Esophagus squamous epithelium (tissue), 5 donors: ENCODE measurements around the gene ISOC1. TPM values are rescaled to one million over a fixed set of nuclear protein-coding genes. Genes with fewer than 3 reads are reported as not detected.

Experiments
- DNase-seq: peaks from one replicate; lab custom pipeline; 2025; lab: John Stamatoyannopoulos, UW
- H3K27ac ChIP-seq, 4 donors: fragments of 200-600 bp; sonication (generic); one replicate each; pipeline ENCODE4 v1.5.1; 2016 to 2019; ENCODE audit warnings: mild to moderate bottlenecking in 1 of 4
- H3K27me3 ChIP-seq, 4 donors: fragments of 200-600 bp; sonication (generic); 1 replicate in 3 of 4; 2 replicates in 1 of 4; pipeline versions ENCODE4 v1.5.1 to v1.6.0; 2017 to 2021; ENCODE audit warnings: antibody characterized with exemption in 1 of 4
- H3K36me3 ChIP-seq, 3 donors: fragments of 200-600 bp; sonication (generic); one replicate each; pipeline ENCODE4 v1.5.1; 2016 to 2019
- H3K4me1 ChIP-seq, 3 donors: fragments of 200-600 bp; sonication (generic); one replicate each; pipeline ENCODE4 v1.5.1; 2017 to 2019
- H3K4me3 ChIP-seq, 4 donors: fragments of 200-600 bp; sonication (generic); 1 replicate in 3 of 4; 2 replicates in 1 of 4; pipeline ENCODE4 v1.5.1; 2016 to 2019; ENCODE audit warnings: mild to moderate bottlenecking in 2 of 4, moderate library complexity in 1 of 4
- H3K9me3 ChIP-seq, 3 donors: fragments of 200-600 bp; sonication (generic); one replicate each; pipeline ENCODE4 v1.5.1; 2016 to 2019
- CTCF ChIP-seq, 6 experiments: fragments of 450-650 bp in 4 of 6; fragments of 200-600 bp in 2 of 6; sonication (generic) in 2 of 6; IDR thresholded peaks; one replicate each; pipeline ENCODE4 v1.5.1; 2016 to 2019; ENCODE audit warnings: antibody characterized with exemption in 6 of 6, mild to moderate bottlenecking in 4 of 6, moderate library complexity in 4 of 6
- POLR2A ChIP-seq, 4 donors: fragments of 450-650 bp; IDR thresholded peaks; one replicate each; pipeline ENCODE4 v1.6.1; 2017; ENCODE audit warnings: antibody characterized with exemption in 4 of 4, mild to moderate bottlenecking in 4 of 4, moderate library complexity in 3 of 4
- WGBS, 2 donors: methylation state at CpG; one replicate each; pipeline ENCODE4 v1.1.5; 2018; 5-methylcytosine and 5-hydroxymethylcytosine counted together
- intact Hi-C: fragments of 100-400 bp; cut with DNase I; formaldehyde crosslinking; loops from one replicate; pipeline ENCODE4 v1.15.0; 2022
- total RNA-seq, 4 donors: library from RNA; depleted of rRNA; stranded (reverse); fragments of >200 nt; gene quantifications; one replicate each; pipeline ENCODE4 v1.1.0, GENCODE V29; 2016
- donor health status: DM: yes; HTN: yes; CAD: no.

ISOC1 gene
- total RNA-seq, 4 donors from 2014 or later: 16.7 to 43.7 (median 36.7) TPM

GRCh38 chr5:129078247-129078646 is 16.3 kb upstream of the ISOC1 start:
- intact Hi-C loops: no loop called here
- Histone ChIP-seq H3K4me3 (no peak overlapping the region), H3K9me3 (no peaks in the 10 kb centered on the region), H3K4me1 (no peaks in the 10 kb centered on the region), H3K27ac (no peak overlapping the region), H3K27me3 (no peaks in the 10 kb centered on the region), H3K36me3 (no peaks in the 10 kb centered on the region)
- DNase-seq: no peak
- 50 to 68% methylated on average over 1 of the region's 1 CpG for whole genome bisulfite sequencing, 2 donors
- TF ChIP-seq CTCF (IDR thresholded peaks at IDR 0.05) (no peak), POLR2A (IDR thresholded peaks at IDR 0.05) (no peak)

- no peak for TF ChIP-seq POLR2A (IDR thresholded peaks at IDR 0.05)
- TF ChIP-seq CTCF (IDR thresholded peaks at IDR 0.05): no peak
- 73 to 82% methylated on average over 3 of the region's 3 CpGs for WGBS, 2 donors
- DNase-seq: no peak
- Histone ChIP-seq H3K36me3 (no peaks in the 10 kb centered on the region), H3K4me1 (no peaks in the 10 kb centered on the region), H3K27ac (no peak overlapping the region), H3K4me3 (no peak overlapping the region), H3K27me3 (no peaks in the 10 kb centered on the region), H3K9me3 (no peaks in the 10 kb centered on the region)
- intact Hi-C loops: no loop called here
These were observed 15.9 kb upstream of the ISOC1 start for GRCh38 chr5:129078660-129079059.

- no peaks in the 10 kb centered on the region for H3K27me3 ChIP-seq
- H3K27ac ChIP-seq: no peak overlapping the region
- intact Hi-C loops: no loop called here
- no peaks in the 10 kb centered on the region for H3K36me3 ChIP-seq
- no peak for DNase-seq
- no peak overlapping the region for H3K4me3 ChIP-seq
- TF ChIP-seq POLR2A (IDR thresholded peaks at IDR 0.05) (no peak), CTCF (IDR thresholded peaks at IDR 0.05) (no peak)
- no peaks in the 10 kb centered on the region for H3K4me1 ChIP-seq
- H3K9me3 ChIP-seq: no peaks in the 10 kb centered on the region
These were observed 15.1 kb upstream of the ISOC1 start for GRCh38 chr5:129079496-129079895.

- TF ChIP-seq POLR2A (IDR thresholded peaks at IDR 0.05) (no peak), CTCF (IDR thresholded peaks at IDR 0.05) (no peak)
- H3K4me3 ChIP-seq: no peak overlapping the region
- no peaks in the 10 kb centered on the region for H3K27me3 ChIP-seq
- no peaks in the 10 kb centered on the region for H3K4me1 ChIP-seq
- DNase-seq: no peak
- intact Hi-C loops: no loop called here
- H3K27ac ChIP-seq: no peak overlapping the region
- WGBS, 2 donors: 89 to 90% methylated on average over 7 of the region's 7 CpGs
- no peaks in the 10 kb centered on the region for H3K9me3 ChIP-seq
- H3K36me3 ChIP-seq: no peaks in the 10 kb centered on the region
These were observed 13.8 kb upstream of the ISOC1 start for GRCh38 chr5:129080766-129081165.

- H3K4me3 ChIP-seq: no peak overlapping the region
- no peak for DNase-seq
- H3K9me3 ChIP-seq: no peaks in the 10 kb centered on the region
- TF ChIP-seq POLR2A (IDR thresholded peaks at IDR 0.05): no peak
- TF ChIP-seq CTCF (IDR thresholded peaks at IDR 0.05): no peak
- H3K36me3 ChIP-seq: no peaks in the 10 kb centered on the region
- no peaks in the 10 kb centered on the region for H3K27me3 ChIP-seq
- H3K27ac ChIP-seq: no peak overlapping the region
- no peaks in the 10 kb centered on the region for H3K4me1 ChIP-seq
- intact Hi-C loops: no loop called here
- 71% methylated on average over 6 of the region's 6 CpGs for WGBS, 2 donors
These were observed 12.1 kb upstream of the ISOC1 start for GRCh38 chr5:129082225-129083136.
